DOHH2 (cell line): Measurements from ENCODE around the gene GALE.
A peak's percentile ranks its signal among the peaks of the same experiment; 100 is the strongest.

Experiments
- H3F3A ChIP-seq: fragments of 200-600 bp; sonication (generic), shearing (Covaris generic); 2 replicates; pipeline ENCODE4 v1.6.0; 2016; ENCODE audit warnings: antibody characterized with exemption, mild to moderate bottlenecking; ENCODE audit not compliant: control insufficient read depth, insufficient read depth
- H3K27ac ChIP-seq: fragments of 200-600 bp; sonication (generic); 2 replicates; pipeline ENCODE4 v1.5.1; 2014; ENCODE audit warnings: low read depth, mild to moderate bottlenecking, low read length, moderate library complexity
- H3K27me3 ChIP-seq: fragments of 200-600 bp; sonication (generic); 2 replicates; pipeline ENCODE4 v1.6.1; 2014; ENCODE audit warnings: mild to moderate bottlenecking, low read length, mixed read lengths; ENCODE audit not compliant: control insufficient read depth
- H3K36me3 ChIP-seq: fragments of 200-600 bp; sonication (generic); 2 replicates; pipeline ENCODE4 v1.6.1; 2014; ENCODE audit warnings: mild to moderate bottlenecking, low read length, moderate library complexity, mixed read lengths; ENCODE audit not compliant: control insufficient read depth
- H3K4me1 ChIP-seq: fragments of 200-600 bp; sonication (generic); 2 replicates; pipeline ENCODE4 v1.6.1; 2014; ENCODE audit warnings: mild to moderate bottlenecking, low read length, mixed read lengths; ENCODE audit not compliant: control insufficient read depth
- H3K4me2 ChIP-seq: fragments of 200-600 bp; sonication (generic); 2 replicates; pipeline ENCODE4 v1.6.0; 2014; ENCODE audit warnings: mild to moderate bottlenecking, low read length, moderate library complexity
- H3K4me3 ChIP-seq: fragments of 200-600 bp; sonication (generic); 2 replicates; pipeline ENCODE4 v1.5.1; 2014; ENCODE audit warnings: mild to moderate bottlenecking, low read length, mixed read lengths
- H3K79me2 ChIP-seq: fragments of 200-600 bp; sonication (generic); 2 replicates; pipeline ENCODE4 v1.6.1; 2014; ENCODE audit warnings: mild to moderate bottlenecking, low read length, mixed read lengths; ENCODE audit not compliant: control insufficient read depth
- H3K9me2 ChIP-seq: fragments of 200-600 bp; sonication (generic); replicated peaks from 2 replicates; pipeline ENCODE4 v1.6.1; 2014; ENCODE audit warnings: mild to moderate bottlenecking, low read length, mixed read lengths; ENCODE audit not compliant: control insufficient read depth
- H3K9me3 ChIP-seq: fragments of 200-600 bp; sonication (generic); 2 replicates; pipeline ENCODE4 v1.6.1; 2014; ENCODE audit warnings: antibody characterized with exemption, low read length, mixed read lengths; ENCODE audit not compliant: control insufficient read depth, insufficient read depth
- H4K20me1 ChIP-seq: fragments of 200-600 bp; sonication (generic); 2 replicates; pipeline ENCODE4 v1.6.0; 2014; ENCODE audit warnings: low read depth, mild to moderate bottlenecking, antibody characterized with exemption, low read length, moderate library complexity; ENCODE audit not compliant: control insufficient read depth, insufficient read depth
- EZH2phosphoT487 ChIP-seq: fragments of 200-600 bp; sonication (generic); IDR thresholded peaks from 2 replicates; pipeline ENCODE4 v1.6.1; 2017; ENCODE audit warnings: borderline replicate concordance, mild to moderate bottlenecking, antibody characterized with exemption, low read length, moderate library complexity, mixed read lengths
- TF ChIP-seq, protein P1 (sequence below): fragments of 200-600 bp; sonication (generic); IDR thresholded peaks from one replicate; pipeline ENCODE4 v1.5.1; 2014; ENCODE audit warnings: antibody characterized with exemption, mild to moderate bottlenecking, low read depth, low read length; ENCODE audit not compliant: poor library complexity, severe bottlenecking

Gene GALE

DNA sequence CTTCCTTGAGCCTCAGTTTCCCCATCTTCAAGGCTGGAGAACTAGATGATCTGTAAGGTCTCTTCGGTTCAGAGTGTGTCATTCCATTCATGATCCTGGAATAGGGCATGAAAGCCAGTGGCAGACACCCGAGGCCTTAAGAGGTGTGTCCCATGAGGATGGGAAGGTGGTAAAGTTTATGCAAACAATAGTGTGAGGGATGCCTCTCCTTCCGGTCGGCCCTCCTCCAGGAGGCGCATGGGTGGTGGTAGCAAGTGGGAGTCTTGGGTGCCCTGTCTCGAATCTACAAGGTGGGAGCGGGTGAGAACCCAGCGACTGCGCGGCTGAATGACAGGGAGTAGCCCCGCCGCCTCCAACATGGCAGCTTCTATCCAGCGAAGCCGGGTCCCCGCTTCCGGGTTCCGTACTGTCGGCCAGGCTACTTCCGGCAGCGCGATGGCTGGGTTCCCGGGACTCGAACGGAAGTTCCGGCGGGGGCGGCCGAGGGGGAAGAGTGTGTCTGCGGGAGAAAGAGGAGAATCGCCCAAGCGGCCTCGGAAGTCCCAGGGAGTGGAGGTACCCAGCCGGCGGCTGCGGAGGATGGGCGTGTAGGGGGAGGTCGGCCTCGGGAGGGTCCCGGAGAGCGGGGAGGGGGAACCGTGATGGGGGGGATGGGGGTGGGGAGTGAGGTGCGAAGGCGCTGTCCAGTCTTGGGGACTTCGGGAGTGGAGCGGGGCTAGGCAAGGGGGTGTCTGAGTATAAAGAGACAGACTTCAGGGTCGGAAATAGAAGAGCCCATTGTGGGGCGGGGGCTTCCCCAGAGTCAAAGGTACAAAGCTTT lies 9.6 kb downstream of the GALE start, which contains the start of gene LYPLA2:
LYPLA2 (plus strand) TSS at position 450 of the 820 bp plus-strand sequence. CDS start 1,538 bp downstream, outside the sequence.
- no peak for TF ChIP-seq EZH2phosphoT487
- TF ChIP-seq, protein P1, sequence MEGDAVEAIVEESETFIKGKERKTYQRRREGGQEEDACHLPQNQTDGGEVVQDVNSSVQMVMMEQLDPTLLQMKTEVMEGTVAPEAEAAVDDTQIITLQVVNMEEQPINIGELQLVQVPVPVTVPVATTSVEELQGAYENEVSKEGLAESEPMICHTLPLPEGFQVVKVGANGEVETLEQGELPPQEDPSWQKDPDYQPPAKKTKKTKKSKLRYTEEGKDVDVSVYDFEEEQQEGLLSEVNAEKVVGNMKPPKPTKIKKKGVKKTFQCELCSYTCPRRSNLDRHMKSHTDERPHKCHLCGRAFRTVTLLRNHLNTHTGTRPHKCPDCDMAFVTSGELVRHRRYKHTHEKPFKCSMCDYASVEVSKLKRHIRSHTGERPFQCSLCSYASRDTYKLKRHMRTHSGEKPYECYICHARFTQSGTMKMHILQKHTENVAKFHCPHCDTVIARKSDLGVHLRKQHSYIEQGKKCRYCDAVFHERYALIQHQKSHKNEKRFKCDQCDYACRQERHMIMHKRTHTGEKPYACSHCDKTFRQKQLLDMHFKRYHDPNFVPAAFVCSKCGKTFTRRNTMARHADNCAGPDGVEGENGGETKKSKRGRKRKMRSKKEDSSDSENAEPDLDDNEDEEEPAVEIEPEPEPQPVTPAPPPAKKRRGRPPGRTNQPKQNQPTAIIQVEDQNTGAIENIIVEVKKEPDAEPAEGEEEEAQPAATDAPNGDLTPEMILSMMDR, result no peak
- Histone ChIP-seq H3K9me3 (no peaks in the 10 kb centered on the region), H3K27ac (peak within 1 kb of the TSS; percentile 4), H3F3A (peaks cover 13% of the 10 kb centered on the region), H3K27me3 (no peaks in the 10 kb centered on the region), H3K4me3 (peak within 1 kb of the TSS; percentile 78), H3K9me2 (no peaks in the 10 kb centered on the region), H3K4me1 (peaks cover 18% of the 10 kb centered on the region), H3K79me2 (peaks cover 28% of the 10 kb centered on the region), H4K20me1 (no peaks in the 10 kb centered on the region), H3K4me2 (peak within 1 kb of the TSS; percentile 82), H3K36me3 (peaks cover 35% of the 10 kb centered on the region)

DNA sequence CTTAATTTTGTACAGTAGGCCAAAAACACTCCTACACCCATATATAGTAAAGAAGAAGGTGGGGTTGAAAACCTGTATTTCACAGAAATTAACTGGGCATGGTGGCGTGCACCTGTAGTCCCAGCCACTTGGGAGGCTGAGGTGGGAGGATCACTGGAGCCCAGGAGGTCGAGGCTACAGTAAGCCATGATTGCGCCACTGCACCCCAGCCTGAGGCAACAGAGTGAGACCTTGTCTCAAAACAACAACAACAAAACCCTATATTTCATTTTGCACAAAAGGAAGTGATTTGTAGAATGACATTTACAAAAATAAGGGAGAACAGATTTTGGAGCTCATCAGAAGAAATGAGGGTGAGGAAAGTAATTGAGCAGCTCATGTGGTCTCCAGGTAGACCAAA lies 11.9 kb downstream of the GALE start:
- Histone ChIP-seq H3K27ac (no peak overlapping the region), H3K9me2 (no peaks in the 10 kb centered on the region), H3K4me3 (no peak overlapping the region), H3K36me3 (peaks cover 48% of the 10 kb centered on the region), H3F3A (peaks cover 15% of the 10 kb centered on the region), H3K4me2 (no peak overlapping the region), H3K9me3 (no peaks in the 10 kb centered on the region), H3K79me2 (peaks cover 36% of the 10 kb centered on the region), H3K27me3 (no peaks in the 10 kb centered on the region), H3K4me1 (peaks cover 18% of the 10 kb centered on the region), H4K20me1 (no peaks in the 10 kb centered on the region)
- no peak for TF ChIP-seq EZH2phosphoT487
- TF ChIP-seq, protein P1, result no peak

DNA sequence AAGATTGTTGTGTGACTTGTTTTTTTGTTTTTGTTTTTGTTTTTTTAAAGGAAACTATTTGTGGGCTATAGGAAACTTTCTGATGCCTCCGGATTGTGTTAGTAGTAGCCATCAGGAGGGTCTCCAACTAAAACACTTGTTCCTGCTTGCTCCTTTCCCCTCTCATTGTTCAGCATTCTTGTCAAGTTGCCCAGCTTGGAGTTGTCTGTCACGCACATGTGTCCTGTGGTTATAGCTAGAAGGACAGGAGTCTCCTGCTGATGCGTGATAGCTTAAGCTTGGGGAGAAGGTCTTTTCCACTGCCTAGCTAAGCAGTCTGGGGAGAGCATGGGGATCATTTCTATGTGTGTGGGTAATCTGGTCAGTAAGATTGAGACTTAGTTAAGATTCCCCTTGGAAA lies 12.9 kb downstream of the GALE start:
- H3K79me2 ChIP-seq, result peaks cover 32% of the 10 kb centered on the region
- no peaks in the 10 kb centered on the region for H3K27me3 ChIP-seq
- H3K4me1 ChIP-seq, result peaks cover 12% of the 10 kb centered on the region
- no peaks in the 10 kb centered on the region for H3K9me3 ChIP-seq
- no peaks in the 10 kb centered on the region for H3K9me2 ChIP-seq
- H3K4me3 ChIP-seq, result no peak overlapping the region
- peaks cover 42% of the 10 kb centered on the region for H3K36me3 ChIP-seq
- H3F3A ChIP-seq, result peaks cover 15% of the 10 kb centered on the region
- no peak overlapping the region for H3K4me2 ChIP-seq
- no peaks in the 10 kb centered on the region for H4K20me1 ChIP-seq
- TF ChIP-seq, protein P1, result no peak
- TF ChIP-seq EZH2phosphoT487, result no peak
- H3K27ac ChIP-seq, result no peak overlapping the region
